Measurements from ENCODE around the gene LIPT2.
A peak's percentile ranks its signal among the peaks of the same experiment; 100 is the strongest.

LIPT2 gene

DNA sequence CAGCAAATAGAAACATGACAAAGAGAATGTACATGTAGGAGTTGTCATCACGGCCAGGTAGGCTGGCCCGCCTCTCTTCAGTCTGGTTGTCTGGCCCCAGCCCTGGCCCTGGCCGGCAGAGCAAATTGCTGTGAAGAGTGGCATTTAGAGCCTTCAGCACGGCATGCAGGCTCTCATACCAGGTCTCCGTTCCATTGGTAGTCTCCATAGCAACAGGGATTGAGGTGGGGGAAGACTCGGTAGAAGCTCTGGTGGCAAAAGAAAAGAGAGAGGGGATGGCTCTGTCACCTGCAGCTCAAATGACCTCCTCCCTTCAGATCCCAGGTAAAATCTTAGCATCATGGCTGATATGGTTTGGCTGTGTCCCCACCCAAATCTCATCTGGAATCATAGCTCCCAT is 36.2 kb downstream of the LIPT2 start:
- no peak overlapping the region for H3K27ac Mint-ChIP-seq
- no peak for DNase-seq
- no peak overlapping the region for H3K4me3 Mint-ChIP-seq
- no peaks in the 10 kb centered on the region for H3K36me3 Mint-ChIP-seq (ENCODE audit: low read depth)
- H3K27me3 Mint-ChIP-seq (ENCODE audit: low read depth, poor library complexity) = peaks cover 11% of the 10 kb centered on the region
- no peaks in the 10 kb centered on the region for H3K4me1 Mint-ChIP-seq
- no peaks in the 10 kb centered on the region for H3K9me3 Mint-ChIP-seq
- TF ChIP-seq, protein P1, sequence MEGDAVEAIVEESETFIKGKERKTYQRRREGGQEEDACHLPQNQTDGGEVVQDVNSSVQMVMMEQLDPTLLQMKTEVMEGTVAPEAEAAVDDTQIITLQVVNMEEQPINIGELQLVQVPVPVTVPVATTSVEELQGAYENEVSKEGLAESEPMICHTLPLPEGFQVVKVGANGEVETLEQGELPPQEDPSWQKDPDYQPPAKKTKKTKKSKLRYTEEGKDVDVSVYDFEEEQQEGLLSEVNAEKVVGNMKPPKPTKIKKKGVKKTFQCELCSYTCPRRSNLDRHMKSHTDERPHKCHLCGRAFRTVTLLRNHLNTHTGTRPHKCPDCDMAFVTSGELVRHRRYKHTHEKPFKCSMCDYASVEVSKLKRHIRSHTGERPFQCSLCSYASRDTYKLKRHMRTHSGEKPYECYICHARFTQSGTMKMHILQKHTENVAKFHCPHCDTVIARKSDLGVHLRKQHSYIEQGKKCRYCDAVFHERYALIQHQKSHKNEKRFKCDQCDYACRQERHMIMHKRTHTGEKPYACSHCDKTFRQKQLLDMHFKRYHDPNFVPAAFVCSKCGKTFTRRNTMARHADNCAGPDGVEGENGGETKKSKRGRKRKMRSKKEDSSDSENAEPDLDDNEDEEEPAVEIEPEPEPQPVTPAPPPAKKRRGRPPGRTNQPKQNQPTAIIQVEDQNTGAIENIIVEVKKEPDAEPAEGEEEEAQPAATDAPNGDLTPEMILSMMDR (IDR thresholded peaks at IDR 0.05) = no peak

DNA sequence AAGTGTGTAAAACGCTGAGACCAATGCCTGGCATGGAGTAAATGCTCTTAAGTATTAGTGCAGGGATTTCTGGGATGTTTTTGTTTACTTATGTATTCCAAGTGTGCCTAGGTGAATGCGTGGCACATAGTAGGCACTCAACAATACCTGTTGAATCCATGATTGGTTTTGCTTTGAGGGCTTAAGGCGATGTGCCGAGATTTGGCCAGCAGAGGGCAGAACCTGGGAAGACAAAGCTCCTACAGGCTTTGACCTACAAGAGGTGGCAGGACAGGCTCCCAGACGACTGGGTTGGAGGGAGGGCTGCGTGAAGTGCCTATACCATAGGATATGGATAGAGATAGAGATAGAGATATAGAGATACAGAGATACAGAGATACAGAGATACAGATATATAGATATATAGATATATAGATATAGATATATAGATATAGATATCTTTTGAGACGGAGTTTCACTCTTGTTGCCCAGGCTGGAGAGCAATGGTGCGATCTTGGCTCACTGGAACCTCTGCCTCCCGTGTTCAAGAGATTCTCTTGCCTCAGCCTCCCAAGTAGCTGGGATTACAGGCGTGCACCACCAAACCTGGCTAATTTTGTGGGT is 40.0 kb downstream of the LIPT2 start:
- Mint-ChIP-seq H3K36me3 (ENCODE audit: low read depth) (no peaks in the 10 kb centered on the region), H3K4me3 (no peak overlapping the region), H3K9me3 (no peaks in the 10 kb centered on the region), H3K27me3 (ENCODE audit: low read depth, poor library complexity) (peaks cover 14% of the 10 kb centered on the region), H3K27ac (no peak overlapping the region), H3K4me1 (peaks cover 5% of the 10 kb centered on the region)
- TF ChIP-seq, protein P1 (IDR thresholded peaks at IDR 0.05) = peak; percentile 79
- peak; percentile 72 for DNase-seq

DNA sequence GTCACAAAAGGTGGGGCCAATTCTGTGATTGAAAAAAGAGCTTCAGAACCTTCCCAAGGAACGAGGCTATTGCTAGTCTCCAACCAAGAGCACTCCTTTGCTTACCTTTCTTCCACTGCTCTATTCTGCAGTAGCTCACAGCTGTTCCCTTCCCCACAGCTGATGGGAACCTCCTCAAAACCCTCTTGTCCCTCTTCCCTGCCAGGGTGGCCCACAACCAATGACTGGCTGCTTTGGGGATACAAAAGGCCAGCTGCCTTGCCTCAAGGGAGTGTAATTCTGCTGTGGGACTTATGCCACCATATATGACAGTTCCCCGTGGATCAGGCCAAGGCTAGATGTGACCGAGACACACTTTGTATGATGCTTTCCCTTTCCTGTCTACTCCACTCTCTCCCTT is 41.2 kb downstream of the LIPT2 start:
- TF ChIP-seq, protein P1 (IDR thresholded peaks at IDR 0.05) = no peak
- Mint-ChIP-seq H3K27me3 (ENCODE audit: low read depth, poor library complexity) (peaks cover 16% of the 10 kb centered on the region), H3K9me3 (no peaks in the 10 kb centered on the region), H3K27ac (no peak overlapping the region), H3K36me3 (ENCODE audit: low read depth) (no peaks in the 10 kb centered on the region), H3K4me1 (peaks cover 5% of the 10 kb centered on the region), H3K4me3 (no peak overlapping the region)
- no peak for DNase-seq

DNA sequence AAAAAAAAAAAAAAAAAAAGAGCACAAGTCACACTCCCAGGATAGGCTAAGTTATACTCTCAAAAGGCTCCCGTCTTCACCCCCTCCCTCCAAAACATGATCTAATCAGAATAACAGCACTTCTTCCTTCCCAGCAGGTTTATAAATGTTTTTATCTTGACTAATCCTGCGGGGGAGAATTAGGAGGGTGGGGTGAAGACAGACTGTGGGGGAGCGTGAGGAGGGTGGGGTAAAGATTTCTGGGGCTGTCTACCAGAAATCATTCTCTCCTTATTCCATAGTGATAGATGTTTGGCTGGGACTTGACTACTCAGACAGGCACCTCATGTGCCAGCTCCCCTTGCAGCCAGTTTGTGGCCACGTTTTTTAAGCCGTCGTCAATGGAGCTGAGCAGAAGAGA is 43.2 kb downstream of the LIPT2 start:
- TF ChIP-seq, protein P1 (IDR thresholded peaks at IDR 0.05) = no peak
- Mint-ChIP-seq H3K4me3 (no peak overlapping the region), H3K9me3 (no peaks in the 10 kb centered on the region), H3K4me1 (peaks cover 7% of the 10 kb centered on the region), H3K27ac (no peak overlapping the region), H3K27me3 (ENCODE audit: low read depth, poor library complexity) (peaks cover 24% of the 10 kb centered on the region), H3K36me3 (ENCODE audit: low read depth) (no peaks in the 10 kb centered on the region)
- DNase-seq = no peak

DNA sequence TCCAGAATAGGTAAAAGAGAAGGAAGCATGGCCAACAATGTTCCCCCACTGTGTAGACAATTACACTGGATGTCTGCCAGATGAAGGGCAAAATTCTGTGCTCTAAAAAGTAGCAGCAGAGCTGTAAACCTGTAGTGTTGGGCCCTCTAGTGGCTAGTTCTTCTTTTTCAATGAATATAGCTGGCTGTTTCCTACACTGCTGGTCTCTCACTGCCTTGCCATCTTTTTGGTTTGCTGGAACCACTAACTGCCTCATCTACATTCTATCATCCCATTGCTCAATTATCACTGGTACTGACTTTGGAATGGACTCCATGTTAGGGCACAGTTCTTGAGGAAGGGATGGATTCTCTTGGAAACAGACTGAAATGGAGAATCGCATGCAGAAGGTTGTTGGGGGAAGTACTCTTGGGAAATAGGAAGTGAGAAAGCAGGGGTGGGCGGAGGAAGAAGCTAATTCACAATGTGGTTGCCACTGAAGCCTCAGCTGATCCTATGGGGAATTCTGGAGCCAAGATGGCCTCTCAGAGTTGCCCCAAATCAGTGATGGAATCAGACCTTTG is 44.1 kb downstream of the LIPT2 start:
- no peaks in the 10 kb centered on the region for H3K9me3 Mint-ChIP-seq
- no peak overlapping the region for H3K27ac Mint-ChIP-seq
- no peak overlapping the region for H3K4me3 Mint-ChIP-seq
- peaks cover 16% of the 10 kb centered on the region for H3K4me1 Mint-ChIP-seq
- TF ChIP-seq, protein P1 (IDR thresholded peaks at IDR 0.05) = peak; percentile 69
- peaks cover 23% of the 10 kb centered on the region for H3K27me3 Mint-ChIP-seq (ENCODE audit: low read depth, poor library complexity)
- no peaks in the 10 kb centered on the region for H3K36me3 Mint-ChIP-seq (ENCODE audit: low read depth)
- peak; percentile 21 for DNase-seq

DNA sequence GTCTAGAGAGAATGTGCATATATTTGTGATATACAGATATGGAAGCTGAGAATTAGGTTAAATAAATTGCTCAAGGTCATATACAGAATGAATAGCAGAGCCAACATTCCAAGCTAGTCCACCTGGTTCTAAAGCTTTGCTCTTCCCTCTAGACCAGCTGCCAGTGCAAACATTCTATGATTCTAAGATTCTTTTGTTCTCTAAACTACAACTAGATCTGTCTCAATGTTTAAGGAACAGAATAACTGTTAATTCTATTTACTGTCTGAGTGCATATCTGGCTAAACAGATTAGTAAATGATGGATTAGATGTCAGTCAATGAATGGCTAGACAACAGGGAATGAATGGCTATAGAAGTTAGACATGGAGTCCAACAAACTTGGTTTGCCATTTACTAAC is 45.8 kb downstream of the LIPT2 start:
- H3K4me1 Mint-ChIP-seq = peaks cover 33% of the 10 kb centered on the region
- H3K36me3 Mint-ChIP-seq (ENCODE audit: low read depth) = no peaks in the 10 kb centered on the region
- TF ChIP-seq, protein P1 (IDR thresholded peaks at IDR 0.05) = no peak
- H3K9me3 Mint-ChIP-seq = no peaks in the 10 kb centered on the region
- DNase-seq = no peak
- no peak overlapping the region for H3K27ac Mint-ChIP-seq
- no peak overlapping the region for H3K4me3 Mint-ChIP-seq
- peaks cover 15% of the 10 kb centered on the region for H3K27me3 Mint-ChIP-seq (ENCODE audit: low read depth, poor library complexity)

Data from nephron progenitor cell (in vitro differentiated cells).